ENCODE results near the gene AP1S1. TPM values are rescaled to one million over a fixed set of nuclear protein-coding genes. Genes with fewer than 3 reads are reported as not detected.
A peak's percentile ranks its signal among the peaks of the same experiment; 100 is the strongest.

Gene AP1S1
- total and polyA plus RNA-seq, 2 donors (not counting 3 experiments of a cell fraction or from before 2014, with no cell fraction given): 93.3 to 106 TPM

GRCh38 chr7:101174322-101174854, 20.1 kb downstream of the AP1S1 start:
- Histone ChIP-seq H3K27ac (ENCODE audit: insufficient read depth, low read depth, low read length) (no peak overlapping the region), H3K36me3 (ENCODE audit: control insufficient read depth in 2 of 2, extremely low read depth in 1 of 2, insufficient read depth in 2 of 2, low read length in 2 of 2) (no peaks in the 10 kb centered on the region), H3K9me3 (replicated peaks; ENCODE audit: control insufficient read depth, insufficient read depth, low read length) (no peaks in the 10 kb centered on the region), H3K9me1 (replicated peaks; ENCODE audit: control insufficient read depth, extremely low read depth, insufficient read depth, low read length) (no peaks in the 10 kb centered on the region), H3K4me3 (replicated peaks in 1 of 3; ENCODE audit: insufficient read depth in 1 of 3, low read depth in 1 of 3, low read length in 3 of 3) (no peak overlapping the region), H3K4me2 (ENCODE audit: insufficient read depth, low read length) (no peak overlapping the region), H4K20me1 (replicated peaks; ENCODE audit: control insufficient read depth, extremely low read depth, insufficient read depth, low read length) (no peaks in the 10 kb centered on the region), H3K4me1 (ENCODE audit: control insufficient read depth, extremely low read depth, insufficient read depth, low read length) (no peaks in the 10 kb centered on the region), H3K27me3 (ENCODE audit: control insufficient read depth in 2 of 2, insufficient read depth in 2 of 2, low read length in 2 of 2) (peaks cover 79 to 84% of the 10 kb centered on the region in 2 experiments), H3K9ac (replicated peaks; ENCODE audit: extremely low read depth, insufficient read depth, low read length) (no peak overlapping the region), H2AFZ (ENCODE audit: low read depth, low read length) (no peak overlapping the region), H3K79me2 (ENCODE audit: control insufficient read depth, insufficient read depth, low read length) (no peaks in the 10 kb centered on the region)
- POLR2A ChIA-PET: no interaction called here
- intact Hi-C loops (cut with micrococcal nuclease): loop anchor here (10.0 kb wide), 1 partner anchor 560 kb away; no protein-coding TSS in a partner anchor
- no TSS peak for BruUV-seq (replicated peaks)
- FAIRE-seq: no peak
- DNase-seq (ENCODE audit: low read depth, low spot score): no peak
- dilution Hi-C loops (cut with MboI; ENCODE audit: extremely low pct_ligation_motif_present, low sequenced_read_pairs): no loop called here
- peak; percentile 61 for TF ChIP-seq EZH2 (IDR thresholded peaks at IDR 0.05; ENCODE audit: borderline replicate concordance, low read depth, low read length, severe bottlenecking)
- TF ChIP-seq MAX (IDR thresholded peaks at IDR 0.05; ENCODE audit: insufficient read depth, insufficient read length): no peak
- TF ChIP-seq POLR2AphosphoS5 (IDR thresholded peaks at IDR 0.05; ENCODE audit: insufficient read depth, low read depth, low read length): no peak
- CTCF ChIA-PET: interaction anchor here (1.3 to 6.3 kb wide), 4 partner anchors 10 to 108 kb away, joined by 4 to 39 read pairs (median 13); no protein-coding TSS in a partner anchor

GRCh38 chr7:101175664-101176063, 21.4 kb downstream of the AP1S1 start:
- no peak overlapping the region for H3K4me2 ChIP-seq (ENCODE audit: insufficient read depth, low read length)
- TF ChIP-seq EZH2 (IDR thresholded peaks at IDR 0.05; ENCODE audit: borderline replicate concordance, low read depth, low read length, severe bottlenecking) (peak; percentile 54), MAX (IDR thresholded peaks at IDR 0.05; ENCODE audit: insufficient read depth, insufficient read length) (no peak)
- H3K9me1 ChIP-seq (replicated peaks; ENCODE audit: control insufficient read depth, extremely low read depth, insufficient read depth, low read length): no peaks in the 10 kb centered on the region
- dilution Hi-C loops (cut with MboI; ENCODE audit: extremely low pct_ligation_motif_present, low sequenced_read_pairs): no loop called here
- ChIA-PET POLR2A (no interaction called here), CTCF (interaction anchor here (1.0 to 6.3 kb wide), 2 partner anchors 16 to 31 kb away, joined by 3 to 39 read pairs; no protein-coding TSS in a partner anchor)
- peaks cover 77 to 84% of the 10 kb centered on the region in 2 experiments for H3K27me3 ChIP-seq (ENCODE audit: control insufficient read depth in 2 of 2, insufficient read depth in 2 of 2, low read length in 2 of 2)
- no peak for FAIRE-seq
- H3K36me3 ChIP-seq (ENCODE audit: control insufficient read depth in 2 of 2, extremely low read depth in 1 of 2, insufficient read depth in 2 of 2, low read length in 2 of 2): no peaks in the 10 kb centered on the region
- no peaks in the 10 kb centered on the region for H3K4me1 ChIP-seq (ENCODE audit: control insufficient read depth, extremely low read depth, insufficient read depth, low read length)
- H4K20me1 ChIP-seq (replicated peaks; ENCODE audit: control insufficient read depth, extremely low read depth, insufficient read depth, low read length): no peaks in the 10 kb centered on the region
- no peak overlapping the region for H3K9ac ChIP-seq (replicated peaks; ENCODE audit: extremely low read depth, insufficient read depth, low read length)
- intact Hi-C loops (cut with micrococcal nuclease): loop anchor here (10.0 kb wide), 1 partner anchor 559 kb away; no protein-coding TSS in a partner anchor
- H3K9me3 ChIP-seq (replicated peaks; ENCODE audit: control insufficient read depth, insufficient read depth, low read length): no peaks in the 10 kb centered on the region
- no peaks in the 10 kb centered on the region for H3K79me2 ChIP-seq (ENCODE audit: control insufficient read depth, insufficient read depth, low read length)
- BruUV-seq (replicated peaks): no TSS peak
- H3K27ac ChIP-seq (ENCODE audit: insufficient read depth, low read depth, low read length): no peak overlapping the region
- no peak overlapping the region for H3K4me3 ChIP-seq (replicated peaks in 1 of 3; ENCODE audit: insufficient read depth in 1 of 3, low read depth in 1 of 3, low read length in 3 of 3)
- no peak overlapping the region for H2AFZ ChIP-seq (ENCODE audit: low read depth, low read length)
- DNase-seq (ENCODE audit: low read depth, low spot score): no peak

All from endothelial cell of umbilical vein (primary cell).